C4-2B (cell line): ENCODE results near the gene METTL24.

ENCODE experiments used
- H3K27ac ChIP-seq: fragments of 450-650 bp; 2 replicates; pipeline ENCODE4 v1.5.1; 2017
- ZFX ChIP-seq: fragments of 450-650 bp; IDR thresholded peaks from 2 replicates; pipeline ENCODE4 v1.6.1; 2017
- TF ChIP-seq, protein P1 (sequence below): fragments of 450-650 bp; conservative IDR thresholded peaks from 2 replicates; pipeline ENCODE4 v1.5.1; 2017; ENCODE audit warnings: mild to moderate bottlenecking

The METTL24 gene

DNA sequence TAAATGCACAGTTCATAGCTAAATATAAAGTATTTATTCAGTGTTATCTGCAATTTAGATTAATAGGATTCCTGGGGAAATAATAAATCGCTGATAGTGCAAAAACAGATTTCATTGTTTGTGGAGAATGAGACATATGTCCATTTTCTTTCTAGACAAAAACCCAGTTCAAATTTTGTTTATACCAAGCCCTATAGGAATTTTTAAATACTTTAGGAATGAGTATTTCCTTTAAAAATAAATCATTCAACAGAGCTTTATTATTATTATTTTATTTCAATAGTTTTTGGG is 86.5 kb downstream of the METTL24 start:
- H3K27ac ChIP-seq = no peak overlapping the region
- TF ChIP-seq, protein P1, sequence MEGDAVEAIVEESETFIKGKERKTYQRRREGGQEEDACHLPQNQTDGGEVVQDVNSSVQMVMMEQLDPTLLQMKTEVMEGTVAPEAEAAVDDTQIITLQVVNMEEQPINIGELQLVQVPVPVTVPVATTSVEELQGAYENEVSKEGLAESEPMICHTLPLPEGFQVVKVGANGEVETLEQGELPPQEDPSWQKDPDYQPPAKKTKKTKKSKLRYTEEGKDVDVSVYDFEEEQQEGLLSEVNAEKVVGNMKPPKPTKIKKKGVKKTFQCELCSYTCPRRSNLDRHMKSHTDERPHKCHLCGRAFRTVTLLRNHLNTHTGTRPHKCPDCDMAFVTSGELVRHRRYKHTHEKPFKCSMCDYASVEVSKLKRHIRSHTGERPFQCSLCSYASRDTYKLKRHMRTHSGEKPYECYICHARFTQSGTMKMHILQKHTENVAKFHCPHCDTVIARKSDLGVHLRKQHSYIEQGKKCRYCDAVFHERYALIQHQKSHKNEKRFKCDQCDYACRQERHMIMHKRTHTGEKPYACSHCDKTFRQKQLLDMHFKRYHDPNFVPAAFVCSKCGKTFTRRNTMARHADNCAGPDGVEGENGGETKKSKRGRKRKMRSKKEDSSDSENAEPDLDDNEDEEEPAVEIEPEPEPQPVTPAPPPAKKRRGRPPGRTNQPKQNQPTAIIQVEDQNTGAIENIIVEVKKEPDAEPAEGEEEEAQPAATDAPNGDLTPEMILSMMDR = no peak
- no peak for TF ChIP-seq ZFX

DNA sequence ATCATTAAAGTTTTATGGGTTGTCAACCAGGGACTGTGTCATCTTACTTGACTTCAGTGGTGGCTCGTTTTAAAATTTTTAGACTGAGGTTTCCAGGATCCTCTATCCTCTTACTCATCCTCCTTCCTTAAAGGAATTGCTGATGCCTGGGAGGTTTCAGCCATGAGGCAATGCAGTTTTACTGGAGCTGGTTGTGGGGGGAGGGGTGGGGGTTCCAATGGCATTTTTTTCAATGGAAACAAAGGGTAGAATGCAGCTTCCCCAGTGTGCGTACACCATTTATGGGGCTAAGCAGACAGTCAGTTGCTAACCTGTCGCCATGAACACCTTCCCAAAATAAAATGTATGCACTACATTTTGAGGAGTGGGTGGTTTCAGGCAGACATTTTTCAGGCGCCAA is 88.0 kb downstream of the METTL24 start:
- no peak for TF ChIP-seq ZFX
- TF ChIP-seq, protein P1 = no peak
- H3K27ac ChIP-seq = no peak overlapping the region

DNA sequence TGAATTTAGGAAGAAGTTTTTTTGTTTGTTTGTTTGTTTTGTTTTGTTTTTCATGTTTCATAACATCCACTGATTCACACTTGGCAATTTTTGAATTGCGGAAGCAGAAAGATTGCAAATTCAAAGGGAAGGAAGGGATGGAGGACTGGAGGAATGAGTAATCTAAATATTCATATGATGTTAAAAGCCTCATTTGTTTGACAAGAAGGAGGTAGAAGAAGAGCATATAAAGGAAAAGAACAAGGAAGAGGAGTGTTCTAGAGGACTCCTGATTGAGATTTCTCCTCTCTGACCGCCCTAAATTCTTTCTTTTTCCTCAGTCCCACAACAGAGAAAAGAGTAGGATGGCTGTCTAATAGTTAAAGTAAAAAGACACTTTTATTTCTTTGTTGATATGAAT is 88.5 kb downstream of the METTL24 start:
- TF ChIP-seq ZFX = no peak
- H3K27ac ChIP-seq = no peak overlapping the region

DNA sequence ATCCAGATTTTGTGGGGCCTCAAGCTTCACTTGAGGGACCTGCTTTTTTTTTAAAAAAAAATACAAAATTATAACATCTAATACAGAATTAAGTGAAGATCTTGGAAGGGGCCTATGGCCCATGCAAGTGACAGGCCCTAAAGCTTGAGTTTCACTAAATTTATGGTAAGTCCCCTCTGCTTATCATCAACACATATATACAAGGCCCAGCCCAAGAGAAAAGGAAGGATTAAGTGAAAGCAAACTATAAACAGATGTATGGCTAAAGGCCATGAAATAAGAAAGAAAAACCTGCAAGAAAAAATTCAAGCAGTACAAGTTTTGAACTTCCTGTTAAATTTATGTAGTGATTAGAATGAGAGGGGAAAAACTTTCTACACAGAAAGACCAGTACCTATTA is 91.2 kb downstream of the METTL24 start:
- TF ChIP-seq, protein P1 = no peak
- TF ChIP-seq ZFX = no peak
- no peak overlapping the region for H3K27ac ChIP-seq

DNA sequence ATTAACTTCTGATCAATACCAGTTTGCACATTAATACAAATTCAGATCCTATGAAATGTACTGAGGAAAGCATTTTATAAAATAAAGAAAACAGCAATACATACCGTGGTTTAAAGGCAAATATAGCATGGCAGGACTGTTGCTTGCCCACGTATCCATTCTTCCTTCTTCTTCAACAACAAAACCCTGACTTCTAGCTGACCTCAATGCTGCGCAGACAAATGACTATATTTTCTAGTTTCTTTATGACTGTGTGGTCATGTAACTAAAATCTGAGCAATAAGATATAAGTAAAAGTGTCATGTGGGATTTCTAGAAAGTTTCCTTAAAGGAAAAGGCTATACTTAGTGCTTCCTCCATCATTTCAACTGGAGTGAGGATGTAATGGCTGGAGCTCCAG is 92.9 kb downstream of the METTL24 start:
- no peak overlapping the region for H3K27ac ChIP-seq
- TF ChIP-seq ZFX = no peak
- TF ChIP-seq, protein P1 = no peak

DNA sequence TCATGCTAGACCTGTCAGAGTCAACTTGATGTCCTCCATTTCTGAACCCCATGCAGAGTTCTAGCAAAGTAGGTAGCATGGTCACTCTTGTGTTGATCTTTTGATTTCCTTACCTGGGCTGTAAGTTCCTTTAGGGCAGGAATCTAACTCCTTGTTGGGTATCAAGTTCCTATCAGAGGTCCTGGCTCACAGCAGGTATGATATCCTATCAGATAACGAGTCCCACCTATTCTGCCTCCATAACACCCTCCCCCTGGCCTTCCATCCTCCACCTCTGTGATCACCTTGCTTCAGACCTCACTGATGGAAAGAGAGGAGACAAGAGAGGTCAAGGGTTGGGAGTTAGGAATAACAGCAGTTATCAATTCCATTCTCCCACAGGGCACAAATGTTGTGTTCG is 101.8 kb downstream of the METTL24 start:
- H3K27ac ChIP-seq = no peak overlapping the region
- TF ChIP-seq, protein P1 = no peak
- TF ChIP-seq ZFX = no peak

DNA sequence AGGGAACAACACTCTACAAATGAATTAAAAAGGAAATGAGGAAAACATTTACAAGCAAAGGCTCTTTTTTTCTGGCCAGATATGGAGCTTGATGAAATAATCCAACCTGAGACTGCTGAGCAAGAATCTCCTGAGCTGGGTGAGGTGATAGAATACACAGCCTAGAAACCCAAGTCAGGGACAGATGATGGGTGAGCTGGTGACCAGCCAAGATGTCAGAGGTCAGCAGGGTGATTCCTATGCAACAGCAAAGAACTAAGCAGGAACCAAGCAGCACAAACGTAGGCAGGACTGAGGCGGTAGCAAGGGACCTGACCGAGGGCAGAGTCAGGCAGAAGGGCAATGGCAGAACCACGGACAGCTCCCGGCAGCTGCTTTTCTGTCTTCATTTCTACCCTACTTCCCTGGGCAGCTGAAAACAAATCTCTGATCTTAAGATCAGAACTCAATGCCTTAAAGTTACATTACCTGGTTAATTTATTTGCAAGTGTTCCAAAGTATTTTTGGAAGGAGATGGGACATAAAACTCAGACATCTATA is 102.9 kb downstream of the METTL24 start:
- no peak for TF ChIP-seq ZFX
- TF ChIP-seq, protein P1 = no peak
- no peak overlapping the region for H3K27ac ChIP-seq

DNA sequence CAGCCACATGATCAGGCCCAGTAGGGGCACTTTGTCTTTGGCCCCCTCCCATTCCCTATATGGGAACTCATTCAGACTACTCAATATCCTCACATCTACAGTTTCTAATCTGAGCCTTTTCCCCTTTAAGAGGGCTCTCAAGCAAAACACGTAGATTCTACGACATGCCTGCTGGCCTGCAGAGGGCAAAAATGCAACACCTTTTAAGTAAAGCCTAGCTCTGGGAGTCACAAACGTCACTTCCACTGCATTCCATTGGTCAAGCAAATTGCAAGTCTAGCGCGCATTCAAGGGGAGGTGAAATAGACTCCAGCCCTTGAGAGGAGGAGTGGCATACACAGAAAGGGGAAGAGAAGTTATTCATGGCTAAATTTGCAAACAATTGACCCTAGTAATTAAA is 107.3 kb downstream of the METTL24 start:
- no peak overlapping the region for H3K27ac ChIP-seq
- TF ChIP-seq, protein P1 = no peak
- TF ChIP-seq ZFX = no peak
